Activated gamma-delta T cell (primary cell): ENCODE data around the gene NLGN4X.

Experiments used
- DNase-seq: peaks from one replicate; lab custom pipeline; 2025; lab: John Stamatoyannopoulos, UW

NLGN4X gene

GRCh38 chrX:5867778-5868177 lies 360.9 kb downstream of the NLGN4X start:
- no peak for DNase-seq

DNA sequence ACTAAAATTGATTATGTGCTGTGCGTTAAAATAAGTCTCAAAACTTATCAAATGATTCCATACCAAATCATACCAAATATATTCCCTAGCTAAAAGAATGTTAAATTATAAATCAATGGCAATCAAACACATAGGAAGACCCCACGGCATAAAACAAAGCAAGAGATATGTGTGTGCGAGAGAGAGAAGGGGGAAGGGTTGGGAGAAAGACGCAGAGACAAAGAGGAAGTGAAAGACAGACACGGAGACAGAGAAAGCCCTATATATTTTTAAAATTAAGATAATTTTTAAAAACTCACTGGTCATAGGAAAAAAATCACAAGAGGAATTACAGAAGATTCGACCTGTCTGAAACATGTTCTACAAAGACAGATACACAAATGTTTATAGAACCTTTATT lies 371.4 kb downstream of the NLGN4X start:
- DNase-seq, result no peak

- no peak for DNase-seq
Observed at GRCh38 chrX:5852941-5853340, 375.7 kb downstream of the NLGN4X start.

GRCh38 chrX:5842601-5843000 lies 386.1 kb downstream of the NLGN4X start:
- DNase-seq, result no peak
